ENCODE results near the gene KCTD3.

KCTD3 gene

GRCh38 chr1:215606036-215606435 is 38.9 kb downstream of the KCTD3 start:
- DNase-seq (ENCODE audit: low read depth): no peak

GRCh38 chr1:215606564-215607168 is 39.6 kb downstream of the KCTD3 start:
- DNase-seq (ENCODE audit: low read depth): no peak

- DNase-seq (ENCODE audit: low read depth): no peak
These were observed 40.3 kb downstream of the KCTD3 start for GRCh38 chr1:215607412-215607811.

GRCh38 chr1:215608646-215609045 is 41.5 kb downstream of the KCTD3 start:
- no peak for DNase-seq (ENCODE audit: low read depth)

GRCh38 chr1:215612391-215612790 is 45.3 kb downstream of the KCTD3 start:
- no peak for DNase-seq (ENCODE audit: low read depth)

GRCh38 chr1:215617979-215618378 is 50.9 kb downstream of the KCTD3 start:
- DNase-seq (ENCODE audit: low read depth): no peak

GRCh38 chr1:215623162-215623561 is 56.1 kb downstream of the KCTD3 start:
- no peak for DNase-seq (ENCODE audit: low read depth)

- no peak for DNase-seq (ENCODE audit: low read depth)
These were observed 58.8 kb downstream of the KCTD3 start for GRCh38 chr1:215625949-215626348.

- DNase-seq (ENCODE audit: low read depth): no peak
These were observed 63.9 kb downstream of the KCTD3 start for GRCh38 chr1:215631040-215631439.

GRCh38 chr1:215631489-215631888 is 64.4 kb downstream of the KCTD3 start:
- DNase-seq (ENCODE audit: low read depth): no peak

- DNase-seq (ENCODE audit: low read depth): no peak
These were observed 68.7 kb downstream of the KCTD3 start for GRCh38 chr1:215635827-215636226.

GRCh38 chr1:215636258-215636965 is 69.3 kb downstream of the KCTD3 start:
- DNase-seq (ENCODE audit: low read depth): no peak

- DNase-seq (ENCODE audit: low read depth): no peak
These were observed 70.0 kb downstream of the KCTD3 start for GRCh38 chr1:215637041-215637573.

- no peak for DNase-seq (ENCODE audit: low read depth)
These were observed 73.5 kb downstream of the KCTD3 start for GRCh38 chr1:215640429-215641148.

GRCh38 chr1:215643592-215644321 is 76.7 kb downstream of the KCTD3 start:
- no peak for DNase-seq (ENCODE audit: low read depth)

GRCh38 chr1:215645182-215645581 is 78.1 kb downstream of the KCTD3 start:
- DNase-seq (ENCODE audit: low read depth): no peak

- DNase-seq (ENCODE audit: low read depth): no peak
These were observed 78.8 kb downstream of the KCTD3 start for GRCh38 chr1:215645861-215646260.

- no peak for DNase-seq (ENCODE audit: low read depth)
These were observed 80.6 kb downstream of the KCTD3 start for GRCh38 chr1:215647738-215648137.

GRCh38 chr1:215648957-215649356 is 81.9 kb downstream of the KCTD3 start:
- no peak for DNase-seq (ENCODE audit: low read depth)

- no peak for DNase-seq (ENCODE audit: low read depth)
These were observed 83.5 kb downstream of the KCTD3 start for GRCh38 chr1:215650446-215651149.

GRCh38 chr1:215651867-215652266 is 84.8 kb downstream of the KCTD3 start:
- no peak for DNase-seq (ENCODE audit: low read depth)

GRCh38 chr1:215652371-215652770 is 85.3 kb downstream of the KCTD3 start:
- DNase-seq (ENCODE audit: low read depth): no peak

Measured in stimulated activated CD8-positive, alpha-beta memory T cell treated with anti-CD3 and anti-CD28 coated beads, Interleukin-12 subunit alpha, Interleukin-12 subunit beta, amount 100 ng/mL, for 1 hour (primary cell).